ENCODE data around the gene FBLL1. TPM values are rescaled to one million over a fixed set of nuclear protein-coding genes. Genes with fewer than 3 reads are reported as not detected.
"Not testable (repeated sequence)": the region's sequence is repeated elsewhere in the genome, so short reads cannot be mapped to it uniquely, and the experiment has no call there.

FBLL1 gene
- total and polyA plus RNA-seq, 3 experiments from 2014 or later: not detected

DNA sequence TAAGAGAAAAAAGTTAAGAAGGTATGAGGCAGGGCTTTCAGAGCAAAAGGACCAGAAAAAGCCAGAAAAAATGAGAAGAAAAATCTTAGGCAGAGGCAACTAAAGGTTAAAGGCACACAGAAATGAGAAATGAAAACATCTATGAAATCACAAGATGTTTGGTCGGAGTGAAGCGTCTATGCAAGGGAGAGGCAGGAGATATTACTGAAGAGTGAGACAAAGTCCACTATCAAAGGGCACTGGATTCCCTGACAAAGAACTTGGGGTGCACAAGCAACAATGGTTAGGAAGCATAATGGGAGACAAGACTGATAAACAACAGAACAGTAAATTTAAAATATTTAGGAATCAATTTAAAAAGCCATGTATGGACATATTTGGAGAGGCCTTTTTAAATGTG is 33.2 kb downstream of the FBLL1 start:
- Mint-ChIP-seq H3K27me3 (no peaks in the 10 kb centered on the region), H3K9me3 (no peaks in the 10 kb centered on the region), H3K27ac (peak overlapping the region in 2 of 8 donors; percentile 42), H3K4me1 (peaks cover 6 to 30% (median 20%) of the 10 kb centered on the region in 3 donors), H3K36me3 (peaks cover 0 to 81% (median 14%) of the 10 kb centered on the region in 3 donors), H3K4me3 (no peak overlapping the region)
- Histone ChIP-seq H3K4me3 (ENCODE audit: low read length) (no peak overlapping the region), H3K36me3 (ENCODE audit: insufficient read depth, low read length) (peaks cover 5% of the 10 kb centered on the region), H3K27ac (ENCODE audit: low read depth, low read length) (no peak overlapping the region), H3K4me1 (ENCODE audit: insufficient read depth, low read length) (no peaks in the 10 kb centered on the region), H3K27me3 (ENCODE audit: insufficient read depth, low read length, poor library complexity, severe bottlenecking) (no peaks in the 10 kb centered on the region), H3K9me3 (ENCODE audit: low read length) (no peaks in the 10 kb centered on the region)
- POLR2A ChIA-PET: no interaction called here
- CTCF ChIA-PET: no interaction called here
- DNase-seq: no peak

DNA sequence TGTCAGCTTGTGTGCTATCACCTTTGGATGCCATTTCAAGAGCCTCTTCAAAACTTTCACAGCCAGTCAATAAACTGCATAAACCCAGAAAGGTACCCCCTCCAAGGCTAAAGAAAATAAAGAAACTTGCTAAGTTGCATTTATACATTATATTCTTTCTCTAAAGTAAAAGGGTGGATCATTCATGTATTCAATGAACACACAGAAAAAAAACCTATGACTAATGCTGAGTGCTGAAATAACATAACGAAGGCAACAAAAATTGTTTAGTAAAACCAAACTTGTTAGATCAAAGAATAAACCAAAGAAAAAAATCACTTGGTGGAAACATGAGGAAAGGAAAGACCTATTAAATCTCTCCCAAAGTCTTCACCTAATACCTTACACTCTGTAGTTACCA is 34.9 kb downstream of the FBLL1 start:
- H3K4me3 ChIP-seq (ENCODE audit: low read length): no peak overlapping the region
- H3K27me3 Mint-ChIP-seq: no peaks in the 10 kb centered on the region
- no peak for DNase-seq
- H3K36me3 ChIP-seq (ENCODE audit: insufficient read depth, low read length): peaks cover 5% of the 10 kb centered on the region
- peaks cover 8 to 33% (median 29%) of the 10 kb centered on the region in 3 donors for H3K4me1 Mint-ChIP-seq
- no peaks in the 10 kb centered on the region for H3K4me1 ChIP-seq (ENCODE audit: insufficient read depth, low read length)
- H3K9me3 ChIP-seq (ENCODE audit: low read length): no peaks in the 10 kb centered on the region
- no peaks in the 10 kb centered on the region for H3K9me3 Mint-ChIP-seq
- H3K36me3 Mint-ChIP-seq: peaks cover 0 to 84% (median 17%) of the 10 kb centered on the region in 3 donors
- ChIA-PET CTCF (no interaction called here), POLR2A (no interaction called here)
- H3K27me3 ChIP-seq (ENCODE audit: insufficient read depth, low read length, poor library complexity, severe bottlenecking): no peaks in the 10 kb centered on the region
- no peak overlapping the region for H3K27ac ChIP-seq (ENCODE audit: low read depth, low read length)
- H3K27ac Mint-ChIP-seq: peak overlapping the region in 2 of 8 donors; percentile 10 to 21
- no peak overlapping the region for H3K4me3 Mint-ChIP-seq

DNA sequence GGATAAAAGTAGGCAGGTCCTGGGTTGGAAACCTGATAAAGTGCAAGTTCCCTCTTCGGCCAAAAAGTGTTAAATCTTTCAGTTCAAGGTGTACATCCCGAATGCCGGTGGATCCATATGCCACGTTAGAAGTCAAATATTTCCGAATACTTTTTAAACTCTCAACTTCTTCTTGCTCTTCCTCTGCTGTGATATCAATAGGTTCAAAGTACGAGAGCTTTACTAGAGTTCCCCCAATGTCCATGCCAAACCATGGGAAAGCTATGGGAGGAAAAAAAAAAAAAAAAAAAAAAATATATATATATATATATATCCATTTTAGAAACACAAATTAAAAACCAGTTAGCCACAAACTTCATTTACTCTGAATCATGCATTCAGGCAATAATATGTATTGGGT is 39.6 kb downstream of the FBLL1 start:
- Mint-ChIP-seq H3K36me3 (peaks cover 0 to 61% (median 10%) of the 10 kb centered on the region in 3 donors), H3K27me3 (no peaks in the 10 kb centered on the region), H3K4me3 (no peak overlapping the region), H3K27ac (no peak overlapping the region), H3K4me1 (peaks cover 20 to 47% (median 36%) of the 10 kb centered on the region in 3 donors), H3K9me3 (no peaks in the 10 kb centered on the region)
- no peak for DNase-seq
- Histone ChIP-seq H3K4me3 (ENCODE audit: low read length) (no peak overlapping the region), H3K27ac (ENCODE audit: low read depth, low read length) (no peak overlapping the region), H3K27me3 (ENCODE audit: insufficient read depth, low read length, poor library complexity, severe bottlenecking) (no peaks in the 10 kb centered on the region), H3K36me3 (ENCODE audit: insufficient read depth, low read length) (peaks cover 5% of the 10 kb centered on the region), H3K4me1 (ENCODE audit: insufficient read depth, low read length) (no peaks in the 10 kb centered on the region), H3K9me3 (ENCODE audit: low read length) (no peaks in the 10 kb centered on the region)
- POLR2A ChIA-PET: no interaction called here
- CTCF ChIA-PET: no interaction called here

DNA sequence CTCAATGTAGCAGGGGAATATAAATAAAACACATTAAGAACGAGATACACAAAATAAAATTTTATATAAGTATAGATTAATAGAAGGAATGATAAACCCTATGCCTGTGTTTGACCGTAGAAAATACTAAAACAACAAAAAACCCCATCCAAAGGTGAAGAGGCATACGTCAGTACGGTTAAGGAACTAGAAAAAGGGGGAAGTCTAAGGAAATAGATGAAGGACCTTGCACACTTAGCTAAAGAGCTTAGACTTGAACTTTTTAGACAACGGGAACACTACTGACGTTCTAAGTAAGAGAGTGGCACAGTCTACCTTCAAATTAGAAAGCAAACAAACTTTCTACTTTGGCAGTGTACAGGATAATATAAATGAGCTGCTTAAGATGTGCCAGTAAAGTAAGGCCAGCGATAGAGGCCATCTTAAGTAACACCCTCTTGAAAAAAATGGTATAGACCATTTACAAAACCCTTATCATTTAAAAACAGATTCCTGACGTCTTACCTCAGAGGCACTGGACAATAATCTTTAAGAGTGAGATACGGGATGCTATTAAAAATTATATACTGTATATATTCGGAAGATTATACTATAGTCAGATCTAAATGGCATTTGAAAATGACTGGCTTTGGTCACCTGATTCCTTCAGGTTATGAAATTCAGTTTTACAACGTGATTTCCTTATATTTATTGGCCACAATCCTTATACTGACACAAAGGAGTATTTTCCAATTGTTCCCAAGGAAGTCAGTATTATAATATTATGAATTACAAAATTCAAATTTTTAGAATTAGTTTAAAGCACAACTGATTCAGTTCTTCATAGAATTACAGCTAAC is 41.6 kb downstream of the FBLL1 start:
- Histone ChIP-seq H3K4me3 (ENCODE audit: low read length) (no peak overlapping the region), H3K27ac (ENCODE audit: low read depth, low read length) (no peak overlapping the region), H3K4me1 (ENCODE audit: insufficient read depth, low read length) (no peaks in the 10 kb centered on the region), H3K9me3 (ENCODE audit: low read length) (no peaks in the 10 kb centered on the region), H3K27me3 (ENCODE audit: insufficient read depth, low read length, poor library complexity, severe bottlenecking) (no peaks in the 10 kb centered on the region), H3K36me3 (ENCODE audit: insufficient read depth, low read length) (peaks cover 5% of the 10 kb centered on the region)
- Mint-ChIP-seq H3K27me3 (no peaks in the 10 kb centered on the region), H3K36me3 (peaks cover 0 to 54% (median 7%) of the 10 kb centered on the region in 3 donors), H3K4me1 (peaks cover 24 to 55% (median 38%) of the 10 kb centered on the region in 3 donors), H3K4me3 (no peak overlapping the region), H3K27ac (peak overlapping the region in 1 of 8 donors; percentile 11), H3K9me3 (no peaks in the 10 kb centered on the region)
- ChIA-PET CTCF (no interaction called here), POLR2A (no interaction called here)
- no peak for DNase-seq

DNA sequence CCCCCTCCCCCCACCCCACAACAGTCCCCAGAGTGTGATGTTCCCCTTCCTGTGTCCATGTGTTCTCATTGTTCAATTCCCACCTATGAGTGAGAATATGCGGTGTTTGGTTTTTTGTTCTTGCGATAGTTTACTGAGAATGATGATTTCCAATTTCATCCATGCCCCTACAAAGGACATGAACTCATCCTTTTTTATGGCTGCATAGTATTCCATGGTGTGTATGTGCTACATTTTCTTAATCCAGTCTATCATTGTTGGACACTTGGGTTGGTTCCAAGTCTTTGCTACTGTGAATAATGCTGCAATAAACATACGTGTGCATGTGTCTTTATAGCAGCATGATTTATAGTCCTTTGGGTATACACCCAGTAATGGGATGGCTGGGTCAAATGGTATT is 44.6 kb downstream of the FBLL1 start:
- peaks cover 0 to 28% (median 0%) of the 10 kb centered on the region in 3 donors for H3K36me3 Mint-ChIP-seq
- H3K27ac Mint-ChIP-seq; POLR2A ChIA-PET; H3K9me3 Mint-ChIP-seq; CTCF ChIA-PET; H3K4me3 ChIP-seq (ENCODE audit: low read length); DNase-seq; H3K27me3 ChIP-seq (ENCODE audit: insufficient read depth, low read length, poor library complexity, severe bottlenecking); H3K9me3 ChIP-seq (ENCODE audit: low read length); H3K27me3 Mint-ChIP-seq; H3K36me3 ChIP-seq (ENCODE audit: insufficient read depth, low read length); H3K4me3 Mint-ChIP-seq; H3K27ac ChIP-seq (ENCODE audit: low read depth, low read length): not testable (repeated sequence)
- peaks cover 14% of the 10 kb centered on the region for H3K4me1 ChIP-seq (ENCODE audit: insufficient read depth, low read length)
- H3K4me1 Mint-ChIP-seq: peaks cover 46 to 62% (median 59%) of the 10 kb centered on the region in 3 donors

DNA sequence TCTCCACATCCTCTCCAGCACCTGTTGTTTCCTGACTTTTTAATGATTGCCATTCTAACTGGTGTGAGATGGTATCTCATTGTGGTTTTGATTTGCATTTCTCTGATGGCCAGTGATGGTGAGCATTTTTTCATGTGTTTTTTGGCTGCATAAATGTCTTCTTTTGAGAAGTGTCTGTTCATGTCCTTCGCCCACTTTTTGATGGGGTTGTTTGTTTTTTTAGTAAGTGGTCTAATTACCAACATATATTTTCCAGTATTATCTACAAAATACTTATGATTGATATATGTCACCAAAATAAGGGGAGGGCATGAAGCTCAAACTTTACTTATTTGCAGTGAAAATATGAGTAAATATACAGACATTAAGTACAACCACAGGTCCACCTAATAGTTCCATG is 45.1 kb downstream of the FBLL1 start:
- CTCF ChIA-PET; H3K4me3 Mint-ChIP-seq; H3K4me3 ChIP-seq (ENCODE audit: low read length); H3K27ac Mint-ChIP-seq; DNase-seq; H3K9me3 ChIP-seq (ENCODE audit: low read length); H3K27me3 Mint-ChIP-seq; POLR2A ChIA-PET; H3K27me3 ChIP-seq (ENCODE audit: insufficient read depth, low read length, poor library complexity, severe bottlenecking); H3K9me3 Mint-ChIP-seq; H3K27ac ChIP-seq (ENCODE audit: low read depth, low read length); H3K36me3 ChIP-seq (ENCODE audit: insufficient read depth, low read length): not testable (repeated sequence)
- peaks cover 14% of the 10 kb centered on the region for H3K4me1 ChIP-seq (ENCODE audit: insufficient read depth, low read length)
- peaks cover 0 to 29% (median 0%) of the 10 kb centered on the region in 3 donors for H3K36me3 Mint-ChIP-seq
- H3K4me1 Mint-ChIP-seq: peaks cover 46 to 62% (median 60%) of the 10 kb centered on the region in 3 donors

DNA sequence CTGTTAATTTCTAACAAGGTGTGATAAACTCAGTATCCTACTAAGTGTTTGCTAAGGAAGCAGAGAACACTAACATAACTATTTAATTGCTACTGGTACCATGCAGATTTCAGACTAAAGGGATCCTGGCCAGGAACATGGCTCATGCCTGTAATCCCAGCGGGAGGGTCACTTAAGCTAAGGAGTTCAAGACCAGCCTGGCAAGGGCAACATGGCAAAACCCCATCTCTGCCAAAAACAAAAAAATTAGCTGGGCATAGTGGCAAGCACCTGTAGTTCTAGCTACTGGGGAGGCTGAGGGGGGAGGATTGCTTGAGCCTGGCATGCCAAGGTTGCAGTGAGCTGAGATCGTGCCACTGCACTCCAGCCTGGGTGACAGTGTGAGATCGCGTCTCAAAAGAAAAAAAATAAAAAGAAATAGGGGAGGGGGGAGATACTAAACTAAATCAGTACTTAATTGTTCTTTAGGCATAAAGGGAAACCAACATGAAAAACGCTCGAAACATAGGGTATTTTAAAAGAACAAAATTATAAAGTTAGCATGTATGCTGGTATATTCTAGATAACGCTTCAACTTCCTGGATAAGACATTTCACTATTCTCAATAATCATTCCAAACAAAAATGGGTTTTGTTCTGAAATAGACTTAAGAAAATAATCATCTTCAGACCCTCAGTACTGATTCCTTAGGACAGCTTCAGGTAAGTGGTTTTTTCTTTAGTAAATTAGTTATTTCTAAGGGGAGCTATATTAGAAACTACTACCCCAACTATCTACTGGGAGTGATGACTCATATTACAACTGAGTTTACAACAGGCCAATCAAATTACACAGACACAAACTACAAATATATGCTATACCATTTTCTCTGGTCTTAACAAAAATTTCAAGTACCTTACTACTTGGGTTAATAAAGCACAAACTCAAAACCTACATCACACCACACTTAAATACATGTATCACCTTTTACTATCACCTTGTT is 46.6 kb downstream of the FBLL1 start:
- Mint-ChIP-seq H3K27ac (peak overlapping the region in 2 of 8 donors; percentile 26 to 47), H3K4me3 (peak overlapping the region in 4 of 7 donors; percentile 2 to 72 (median 34)), H3K4me1 (peaks cover 51 to 67% (median 64%) of the 10 kb centered on the region in 3 donors), H3K27me3 (no peaks in the 10 kb centered on the region), H3K36me3 (peaks cover 0 to 25% (median 0%) of the 10 kb centered on the region in 3 donors), H3K9me3 (no peaks in the 10 kb centered on the region)
- H3K4me1 ChIP-seq (ENCODE audit: insufficient read depth, low read length): peaks cover 14% of the 10 kb centered on the region
- H3K27me3 ChIP-seq (ENCODE audit: insufficient read depth, low read length, poor library complexity, severe bottlenecking): no peaks in the 10 kb centered on the region
- H3K9me3 ChIP-seq (ENCODE audit: low read length): no peaks in the 10 kb centered on the region
- ChIA-PET POLR2A (no interaction called here), CTCF (no interaction called here)
- no peak for DNase-seq
- no peak overlapping the region for H3K27ac ChIP-seq (ENCODE audit: low read depth, low read length)
- no peaks in the 10 kb centered on the region for H3K36me3 ChIP-seq (ENCODE audit: insufficient read depth, low read length)
- H3K4me3 ChIP-seq (ENCODE audit: low read length): no peak overlapping the region

DNA sequence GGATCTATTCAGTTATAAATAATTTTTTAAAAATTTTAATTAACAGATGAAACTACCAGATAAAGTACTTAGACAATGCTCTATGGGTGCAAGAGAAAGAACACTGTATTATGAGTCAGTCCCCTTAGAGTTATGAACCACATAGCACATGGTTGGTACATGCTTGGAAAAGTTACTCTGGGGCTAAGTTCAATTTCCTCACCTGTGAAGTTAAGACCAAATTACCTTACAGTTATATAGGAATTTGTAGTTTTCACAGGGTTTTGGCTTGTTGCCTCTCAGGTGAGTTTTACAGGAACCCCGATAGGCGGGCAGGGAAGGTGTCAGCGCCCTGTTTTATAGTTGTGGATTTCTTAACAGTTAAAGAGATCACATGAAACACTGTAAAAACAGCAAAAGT is 48.9 kb downstream of the FBLL1 start:
- CTCF ChIA-PET: no interaction called here

More for the DNA sequence above, 48.9 kb downstream of the FBLL1 start:
- peaks cover 14% of the 10 kb centered on the region for H3K4me1 ChIP-seq (ENCODE audit: insufficient read depth, low read length)
- Mint-ChIP-seq H3K4me3 (peak overlapping the region; percentile 86 to 96 (median 94)), H3K36me3 (peaks cover 0 to 15% (median 0%) of the 10 kb centered on the region in 3 donors), H3K27ac (peak overlapping the region; percentile 79 to 98 (median 92)), H3K4me1 (peaks cover 39 to 49% (median 48%) of the 10 kb centered on the region in 3 donors), H3K9me3 (no peaks in the 10 kb centered on the region), H3K27me3 (no peaks in the 10 kb centered on the region)
- no peaks in the 10 kb centered on the region for H3K9me3 ChIP-seq (ENCODE audit: low read length)
- POLR2A ChIA-PET: no interaction called here
- DNase-seq: no peak
- peak overlapping the region; percentile 82 for H3K4me3 ChIP-seq (ENCODE audit: low read length)
- no peaks in the 10 kb centered on the region for H3K36me3 ChIP-seq (ENCODE audit: insufficient read depth, low read length)
- H3K27me3 ChIP-seq (ENCODE audit: insufficient read depth, low read length, poor library complexity, severe bottlenecking): no peaks in the 10 kb centered on the region
- H3K27ac ChIP-seq (ENCODE audit: low read depth, low read length): peak overlapping the region; percentile 63

Measured in CD8-positive, alpha-beta memory T cell (primary cell).